Measurements from ENCODE around the gene ZNF593.

DNA sequence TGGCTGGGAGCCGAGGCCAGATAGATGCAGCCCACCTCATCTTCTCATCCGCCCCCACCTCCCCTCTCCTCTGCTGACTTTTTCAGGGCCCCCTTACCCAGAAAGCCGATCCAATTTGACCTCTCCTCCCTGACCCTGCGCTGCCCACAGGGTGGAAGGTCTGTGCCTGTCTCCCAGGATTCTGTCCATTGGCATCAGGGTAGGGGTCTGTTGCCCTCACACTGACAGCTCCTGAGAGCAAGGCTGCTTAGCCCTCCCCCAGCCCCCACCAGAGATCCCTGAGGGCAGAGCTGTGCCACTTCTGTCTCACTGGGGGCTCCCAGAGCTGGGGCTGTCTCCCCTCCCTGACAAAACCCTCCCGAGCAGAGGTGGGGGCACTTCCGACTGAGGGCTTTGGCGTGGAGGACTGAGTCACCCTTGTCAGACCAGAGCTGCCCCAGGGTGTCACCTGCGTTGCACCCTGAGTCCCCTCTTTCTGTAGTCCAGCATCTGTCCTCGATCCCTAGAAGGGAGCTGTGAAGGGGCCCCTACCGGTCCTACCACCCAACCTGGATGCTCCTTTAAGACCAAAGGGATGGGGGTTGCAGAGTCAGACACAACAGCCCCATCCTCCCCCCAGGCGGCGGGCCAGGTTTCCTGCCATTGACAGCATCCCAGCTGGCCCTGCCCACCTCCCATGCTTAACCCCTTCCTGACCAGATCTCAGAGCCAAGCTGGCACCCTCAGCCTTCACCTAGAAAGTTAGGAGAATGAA lies 13.2 kb upstream of the ZNF593 start:
- TF ChIP-seq, protein P1, sequence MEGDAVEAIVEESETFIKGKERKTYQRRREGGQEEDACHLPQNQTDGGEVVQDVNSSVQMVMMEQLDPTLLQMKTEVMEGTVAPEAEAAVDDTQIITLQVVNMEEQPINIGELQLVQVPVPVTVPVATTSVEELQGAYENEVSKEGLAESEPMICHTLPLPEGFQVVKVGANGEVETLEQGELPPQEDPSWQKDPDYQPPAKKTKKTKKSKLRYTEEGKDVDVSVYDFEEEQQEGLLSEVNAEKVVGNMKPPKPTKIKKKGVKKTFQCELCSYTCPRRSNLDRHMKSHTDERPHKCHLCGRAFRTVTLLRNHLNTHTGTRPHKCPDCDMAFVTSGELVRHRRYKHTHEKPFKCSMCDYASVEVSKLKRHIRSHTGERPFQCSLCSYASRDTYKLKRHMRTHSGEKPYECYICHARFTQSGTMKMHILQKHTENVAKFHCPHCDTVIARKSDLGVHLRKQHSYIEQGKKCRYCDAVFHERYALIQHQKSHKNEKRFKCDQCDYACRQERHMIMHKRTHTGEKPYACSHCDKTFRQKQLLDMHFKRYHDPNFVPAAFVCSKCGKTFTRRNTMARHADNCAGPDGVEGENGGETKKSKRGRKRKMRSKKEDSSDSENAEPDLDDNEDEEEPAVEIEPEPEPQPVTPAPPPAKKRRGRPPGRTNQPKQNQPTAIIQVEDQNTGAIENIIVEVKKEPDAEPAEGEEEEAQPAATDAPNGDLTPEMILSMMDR (IDR thresholded peaks at IDR 0.05) = no peak
- TF ChIP-seq POLR2A (IDR thresholded peaks at IDR 0.05) = no peak

Measured in testis (tissue), 2 donors.